ENCODE measurements around the gene HIF1A.
"Not testable (repeated sequence)": the region's sequence is repeated elsewhere in the genome, so short reads cannot be mapped to it uniquely, and the experiment has no call there.

HIF1A gene

DNA sequence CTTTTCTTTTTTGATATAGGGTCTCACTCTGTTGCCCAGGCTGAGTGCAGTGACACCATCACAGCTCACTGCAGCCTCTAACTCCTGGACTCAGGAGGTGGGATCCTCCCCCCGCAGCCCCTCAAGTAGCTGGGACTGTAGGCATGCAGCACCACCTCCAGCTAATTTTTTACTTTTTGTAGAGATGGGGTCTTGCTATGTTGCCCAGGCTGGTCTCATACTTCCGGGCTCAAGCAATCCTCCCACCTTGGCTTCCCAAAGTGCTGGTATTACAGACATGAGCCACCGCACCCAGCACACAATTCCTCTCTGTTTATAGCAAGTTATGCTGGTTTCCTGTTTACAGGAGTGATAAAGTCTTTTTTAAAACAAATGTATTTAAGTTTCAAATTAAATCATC, 39.5 kb upstream of the HIF1A start:
- Histone ChIP-seq H3K36me3 (ENCODE audit: low read length) (no peaks in the 10 kb centered on the region), H3K4me2 (ENCODE audit: low read depth, low read length, poor library complexity, severe bottlenecking) (no peak overlapping the region), H3K27me3 (ENCODE audit: low read length) (no peaks in the 10 kb centered on the region), H3K79me2 (ENCODE audit: insufficient read depth, low read length) (no peaks in the 10 kb centered on the region), H3K4me3 (ENCODE audit: insufficient read depth, low read length, poor library complexity, severe bottlenecking) (no peak overlapping the region), H2AFZ (ENCODE audit: low read depth, low read length, severe bottlenecking) (no peak overlapping the region), H3F3A (ENCODE audit: insufficient read depth) (no peaks in the 10 kb centered on the region), H3K9ac (ENCODE audit: low read length) (no peak overlapping the region), H3K9me3 (ENCODE audit: insufficient read depth, low read length) (no peaks in the 10 kb centered on the region), H3K9me2 (replicated peaks; ENCODE audit: insufficient read depth, low read length) (no peaks in the 10 kb centered on the region), H3K27ac (ENCODE audit: low read depth, low read length) (no peak overlapping the region), H4K20me1 (ENCODE audit: low read depth, low read length) (no peaks in the 10 kb centered on the region)
- TF ChIP-seq, protein P1, sequence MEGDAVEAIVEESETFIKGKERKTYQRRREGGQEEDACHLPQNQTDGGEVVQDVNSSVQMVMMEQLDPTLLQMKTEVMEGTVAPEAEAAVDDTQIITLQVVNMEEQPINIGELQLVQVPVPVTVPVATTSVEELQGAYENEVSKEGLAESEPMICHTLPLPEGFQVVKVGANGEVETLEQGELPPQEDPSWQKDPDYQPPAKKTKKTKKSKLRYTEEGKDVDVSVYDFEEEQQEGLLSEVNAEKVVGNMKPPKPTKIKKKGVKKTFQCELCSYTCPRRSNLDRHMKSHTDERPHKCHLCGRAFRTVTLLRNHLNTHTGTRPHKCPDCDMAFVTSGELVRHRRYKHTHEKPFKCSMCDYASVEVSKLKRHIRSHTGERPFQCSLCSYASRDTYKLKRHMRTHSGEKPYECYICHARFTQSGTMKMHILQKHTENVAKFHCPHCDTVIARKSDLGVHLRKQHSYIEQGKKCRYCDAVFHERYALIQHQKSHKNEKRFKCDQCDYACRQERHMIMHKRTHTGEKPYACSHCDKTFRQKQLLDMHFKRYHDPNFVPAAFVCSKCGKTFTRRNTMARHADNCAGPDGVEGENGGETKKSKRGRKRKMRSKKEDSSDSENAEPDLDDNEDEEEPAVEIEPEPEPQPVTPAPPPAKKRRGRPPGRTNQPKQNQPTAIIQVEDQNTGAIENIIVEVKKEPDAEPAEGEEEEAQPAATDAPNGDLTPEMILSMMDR (IDR thresholded peaks at IDR 0.05; ENCODE audit: insufficient read depth, low read length, poor library complexity, severe bottlenecking), result no peak
- no peak for TF ChIP-seq EZH2phosphoT487 (conservative IDR thresholded peaks at IDR 0.05; ENCODE audit: low read length)

DNA sequence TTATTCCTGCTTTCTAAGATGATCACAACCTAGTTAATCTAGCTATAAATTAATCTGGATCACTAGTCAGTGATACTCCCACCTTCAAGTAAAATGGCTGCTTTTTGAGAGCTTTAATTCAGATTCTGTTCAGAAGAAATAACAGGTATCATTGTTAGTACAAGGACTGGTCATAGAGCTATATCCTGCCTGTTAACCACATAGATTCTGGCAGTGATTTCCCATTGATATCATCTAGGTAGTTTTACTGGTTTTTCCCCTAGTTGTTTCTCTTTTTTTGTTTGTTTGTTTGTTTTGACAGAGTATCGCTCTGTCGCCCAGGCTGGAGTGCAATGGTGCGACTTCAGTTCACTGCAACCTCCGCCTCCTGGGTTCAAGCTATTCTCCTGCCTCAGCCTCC, 39.0 kb upstream of the HIF1A start:
- H3K36me3 ChIP-seq (ENCODE audit: low read length), result no peaks in the 10 kb centered on the region
- TF ChIP-seq EZH2phosphoT487 (conservative IDR thresholded peaks at IDR 0.05; ENCODE audit: low read length), result no peak
- TF ChIP-seq, protein P1 (IDR thresholded peaks at IDR 0.05; ENCODE audit: insufficient read depth, low read length, poor library complexity, severe bottlenecking), result no peak
- peaks cover 1% of the 10 kb centered on the region; the same call in 1 of the 2 replicates for H3F3A ChIP-seq (ENCODE audit: insufficient read depth)
- no peak overlapping the region for H3K27ac ChIP-seq (ENCODE audit: low read depth, low read length)
- H3K4me3 ChIP-seq (ENCODE audit: insufficient read depth, low read length, poor library complexity, severe bottlenecking), result no peak overlapping the region
- H4K20me1 ChIP-seq (ENCODE audit: low read depth, low read length), result no peaks in the 10 kb centered on the region
- H3K9me2 ChIP-seq (replicated peaks; ENCODE audit: insufficient read depth, low read length), result no peaks in the 10 kb centered on the region
- H2AFZ ChIP-seq (ENCODE audit: low read depth, low read length, severe bottlenecking), result no peak overlapping the region
- H3K4me2 ChIP-seq (ENCODE audit: low read depth, low read length, poor library complexity, severe bottlenecking), result no peak overlapping the region
- no peaks in the 10 kb centered on the region for H3K79me2 ChIP-seq (ENCODE audit: insufficient read depth, low read length)
- H3K9me3 ChIP-seq (ENCODE audit: insufficient read depth, low read length), result no peaks in the 10 kb centered on the region
- no peaks in the 10 kb centered on the region for H3K27me3 ChIP-seq (ENCODE audit: low read length)
- H3K9ac ChIP-seq (ENCODE audit: low read length), result no peak overlapping the region

DNA sequence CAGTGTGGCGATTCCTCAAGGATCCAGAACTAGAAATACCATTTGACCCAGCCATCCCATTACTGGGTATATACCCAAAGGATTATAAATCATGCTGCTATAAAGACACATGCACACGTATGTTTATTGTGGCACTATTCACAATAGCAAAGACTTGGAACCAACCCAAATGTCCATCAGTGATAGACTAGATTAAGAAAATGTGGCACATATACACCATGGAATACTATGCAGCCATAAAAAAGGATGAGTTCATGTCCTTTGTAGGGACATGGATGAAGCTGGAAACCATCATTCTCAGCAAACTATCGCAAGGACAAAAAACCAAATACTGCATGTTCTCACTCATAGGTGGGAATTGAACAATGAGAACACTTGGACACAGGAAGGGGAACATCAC, 37.2 kb upstream of the HIF1A start:
- not testable (repeated sequence) for H3K27me3 ChIP-seq (ENCODE audit: low read length); H3K36me3 ChIP-seq (ENCODE audit: low read length); H3K4me2 ChIP-seq (ENCODE audit: low read depth, low read length, poor library complexity, severe bottlenecking); H3K9me3 ChIP-seq (ENCODE audit: insufficient read depth, low read length); H4K20me1 ChIP-seq (ENCODE audit: low read depth, low read length); H3K9me2 ChIP-seq (replicated peaks; ENCODE audit: insufficient read depth, low read length); H3K27ac ChIP-seq (ENCODE audit: low read depth, low read length); H3K4me3 ChIP-seq (ENCODE audit: insufficient read depth, low read length, poor library complexity, severe bottlenecking); H3K79me2 ChIP-seq (ENCODE audit: insufficient read depth, low read length); H3K9ac ChIP-seq (ENCODE audit: low read length); H2AFZ ChIP-seq (ENCODE audit: low read depth, low read length, severe bottlenecking); H3F3A ChIP-seq (ENCODE audit: insufficient read depth)

DNA sequence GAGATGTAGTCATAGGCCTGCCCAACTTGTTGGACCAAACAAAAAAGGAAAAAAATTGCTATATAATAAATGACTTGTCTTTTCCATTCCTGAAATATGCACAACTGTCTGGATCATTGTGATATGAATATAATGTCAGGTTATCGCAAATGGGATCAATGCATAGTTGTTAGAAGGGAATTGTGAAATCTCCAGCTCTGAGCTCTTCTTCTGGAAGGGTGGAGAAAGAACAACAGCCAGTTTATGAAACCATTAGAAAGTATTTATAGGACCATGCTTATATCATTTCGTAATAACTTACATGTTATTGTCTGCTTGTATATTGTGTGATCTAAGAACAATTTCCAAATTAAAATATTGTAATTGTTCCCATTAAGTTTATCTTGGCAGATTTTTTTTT, 35.7 kb upstream of the HIF1A start:
- H3K79me2 ChIP-seq (ENCODE audit: insufficient read depth, low read length), result no peaks in the 10 kb centered on the region
- 0 out of 2 replicates have a peak, but pooled peaks cover 5% of the 10 kb centered on the region for H3K9me3 ChIP-seq (ENCODE audit: insufficient read depth, low read length)
- no peak overlapping the region for H3K27ac ChIP-seq (ENCODE audit: low read depth, low read length)
- no peaks in the 10 kb centered on the region for H3K36me3 ChIP-seq (ENCODE audit: low read length)
- no peak overlapping the region for H3K4me2 ChIP-seq (ENCODE audit: low read depth, low read length, poor library complexity, severe bottlenecking)
- no peaks in the 10 kb centered on the region for H3K27me3 ChIP-seq (ENCODE audit: low read length)
- no peaks in the 10 kb centered on the region for H3K9me2 ChIP-seq (replicated peaks; ENCODE audit: insufficient read depth, low read length)
- peaks cover 5% of the 10 kb centered on the region; the same call in 1 of the 2 replicates for H3F3A ChIP-seq (ENCODE audit: insufficient read depth)
- no peak overlapping the region for H2AFZ ChIP-seq (ENCODE audit: low read depth, low read length, severe bottlenecking)
- no peak overlapping the region for H3K9ac ChIP-seq (ENCODE audit: low read length)
- no peaks in the 10 kb centered on the region for H4K20me1 ChIP-seq (ENCODE audit: low read depth, low read length)
- TF ChIP-seq EZH2phosphoT487 (conservative IDR thresholded peaks at IDR 0.05; ENCODE audit: low read length), result no peak
- TF ChIP-seq, protein P1 (IDR thresholded peaks at IDR 0.05; ENCODE audit: insufficient read depth, low read length, poor library complexity, severe bottlenecking), result no peak
- no peak overlapping the region for H3K4me3 ChIP-seq (ENCODE audit: insufficient read depth, low read length, poor library complexity, severe bottlenecking)
